Measurements from ENCODE around the gene SMIM24.

SMIM24 gene

GRCh38 chr19:3465552-3465951 lies 14.8 kb downstream of the SMIM24 start:
- no peak overlapping the region for H3K4me3 ChIP-seq (ENCODE audit: low read length)
- no peak for TF ChIP-seq ZNF274 (IDR thresholded peaks at IDR 0.05; ENCODE audit: low read depth, low read length)

GRCh38 chr19:3464587-3465235 lies 15.6 kb downstream of the SMIM24 start:
- H3K4me3 ChIP-seq (ENCODE audit: low read length) = no peak overlapping the region
- TF ChIP-seq ZNF274 (IDR thresholded peaks at IDR 0.05; ENCODE audit: low read depth, low read length) = no peak

DNA sequence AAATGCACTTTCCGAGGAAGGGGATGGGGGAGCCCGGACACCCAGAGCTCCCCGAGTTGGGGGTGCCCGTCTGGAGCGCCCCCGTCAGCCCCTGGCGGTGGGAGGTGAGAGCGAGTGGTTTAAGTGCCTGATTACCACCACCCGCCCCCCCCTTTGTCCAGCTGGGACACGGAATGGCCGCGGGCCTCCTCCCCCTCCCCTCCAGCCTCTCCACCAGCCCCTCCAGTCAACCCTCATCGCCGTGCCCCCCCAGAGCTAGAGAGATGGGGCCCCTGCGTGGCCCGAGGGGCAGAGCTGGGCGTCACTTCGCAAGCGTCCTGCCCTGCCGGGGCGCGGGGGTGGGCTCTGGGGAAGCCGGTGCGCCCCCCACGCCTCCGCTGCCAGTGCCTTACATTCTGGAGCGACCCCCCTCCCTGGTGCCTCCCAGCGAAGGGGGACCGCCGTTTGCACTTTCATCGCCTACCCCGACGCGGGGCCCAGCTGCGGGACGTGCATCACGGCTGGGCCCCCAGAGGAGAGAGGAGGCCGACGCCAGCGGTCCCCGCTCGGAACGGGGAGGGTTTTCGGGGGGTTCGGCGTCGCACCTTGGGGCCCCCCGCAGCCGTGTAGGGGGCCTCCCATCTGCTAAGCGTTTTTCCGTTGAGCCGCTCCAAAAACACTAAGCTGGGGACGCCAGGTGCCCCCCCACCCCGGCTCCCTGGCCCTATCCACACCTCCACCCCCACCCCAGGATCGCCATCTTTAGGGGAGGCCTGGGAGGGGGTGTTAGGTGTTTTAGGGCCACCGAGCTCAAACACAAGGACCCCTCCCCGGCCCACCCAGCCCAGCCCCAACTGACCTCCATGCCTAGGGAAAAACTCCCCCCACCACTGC lies 16.4 kb downstream of the SMIM24 start:
- H3K4me3 ChIP-seq (ENCODE audit: low read length) = no peak overlapping the region
- no peak for TF ChIP-seq ZNF274 (IDR thresholded peaks at IDR 0.05; ENCODE audit: low read depth, low read length)

DNA sequence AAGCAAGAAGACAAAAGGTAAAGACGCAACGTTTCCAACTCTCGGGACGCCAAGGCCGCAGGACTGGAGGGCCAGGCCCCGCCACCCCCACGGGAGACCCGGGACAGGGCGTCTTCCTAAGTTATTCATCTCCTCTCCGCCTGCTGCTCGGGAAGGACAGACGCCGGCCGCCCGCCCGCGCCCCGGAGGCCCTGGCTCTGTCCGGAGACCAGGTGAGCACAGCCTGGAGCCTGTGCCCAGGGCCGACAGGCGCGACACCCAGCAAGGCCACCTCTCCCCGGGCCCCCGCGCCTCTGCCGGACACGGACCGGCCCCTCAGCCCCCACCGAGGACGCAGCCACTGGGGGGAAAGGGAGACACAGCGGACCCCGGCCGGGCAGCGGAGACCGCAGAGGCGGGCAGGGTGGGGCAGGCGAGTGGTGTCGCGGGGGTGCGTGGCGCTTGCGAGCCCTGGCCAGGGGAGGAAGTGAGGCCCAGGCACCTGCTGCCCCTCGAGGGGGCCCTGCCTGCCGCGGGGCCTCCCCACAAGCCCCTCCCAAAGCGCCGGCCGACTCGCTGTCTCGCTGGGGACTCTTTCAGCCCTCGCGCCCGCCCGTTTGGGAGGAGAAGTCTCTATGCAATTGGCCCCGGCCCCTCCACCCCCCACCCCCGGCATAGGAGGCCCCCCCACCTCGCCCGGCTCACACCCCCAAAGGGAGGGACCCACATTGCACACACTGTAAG lies 17.2 kb downstream of the SMIM24 start:
- TF ChIP-seq ZNF274 (IDR thresholded peaks at IDR 0.05; ENCODE audit: low read depth, low read length) = no peak
- H3K4me3 ChIP-seq (ENCODE audit: low read length) = no peak overlapping the region

DNA sequence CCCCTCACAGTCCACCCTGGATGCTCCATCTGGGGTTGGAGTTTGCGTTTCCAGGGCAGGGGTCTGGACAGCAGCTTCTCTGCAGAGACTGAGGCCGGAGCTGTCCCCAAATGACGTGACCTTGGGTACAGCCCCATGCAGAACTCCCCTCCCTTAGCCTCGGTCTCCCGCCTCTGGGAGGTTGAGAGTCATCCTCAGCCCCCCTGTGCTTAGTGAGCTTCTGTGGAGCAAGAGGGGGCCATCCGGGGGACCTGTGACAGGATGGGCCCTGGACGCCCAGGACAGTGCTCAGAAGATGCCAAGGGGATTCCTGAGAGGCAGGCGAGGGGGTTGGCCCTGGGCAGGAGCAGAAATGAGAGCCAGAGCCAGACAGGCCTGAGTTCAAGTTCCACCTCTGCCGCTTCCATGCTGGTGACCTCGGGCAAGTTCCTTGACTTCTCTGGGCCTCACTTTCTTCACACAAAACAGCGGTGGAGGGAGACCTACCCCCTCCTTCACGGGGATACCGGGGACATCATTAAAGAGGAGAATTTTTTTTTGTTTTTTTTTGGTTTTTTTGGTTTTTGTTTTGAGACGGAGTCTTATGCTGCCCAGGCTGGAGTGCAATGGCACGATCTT lies 20.3 kb downstream of the SMIM24 start:
- no peak overlapping the region for H3K4me3 ChIP-seq (ENCODE audit: low read length)
- TF ChIP-seq ZNF274 (IDR thresholded peaks at IDR 0.05; ENCODE audit: low read depth, low read length) = no peak

- TF ChIP-seq ZNF274 (IDR thresholded peaks at IDR 0.05; ENCODE audit: low read depth, low read length) = no peak
- H3K4me3 ChIP-seq (ENCODE audit: low read length) = no peak overlapping the region
Measured at GRCh38 chr19:3459089-3459881, 21.0 kb downstream of the SMIM24 start.

DNA sequence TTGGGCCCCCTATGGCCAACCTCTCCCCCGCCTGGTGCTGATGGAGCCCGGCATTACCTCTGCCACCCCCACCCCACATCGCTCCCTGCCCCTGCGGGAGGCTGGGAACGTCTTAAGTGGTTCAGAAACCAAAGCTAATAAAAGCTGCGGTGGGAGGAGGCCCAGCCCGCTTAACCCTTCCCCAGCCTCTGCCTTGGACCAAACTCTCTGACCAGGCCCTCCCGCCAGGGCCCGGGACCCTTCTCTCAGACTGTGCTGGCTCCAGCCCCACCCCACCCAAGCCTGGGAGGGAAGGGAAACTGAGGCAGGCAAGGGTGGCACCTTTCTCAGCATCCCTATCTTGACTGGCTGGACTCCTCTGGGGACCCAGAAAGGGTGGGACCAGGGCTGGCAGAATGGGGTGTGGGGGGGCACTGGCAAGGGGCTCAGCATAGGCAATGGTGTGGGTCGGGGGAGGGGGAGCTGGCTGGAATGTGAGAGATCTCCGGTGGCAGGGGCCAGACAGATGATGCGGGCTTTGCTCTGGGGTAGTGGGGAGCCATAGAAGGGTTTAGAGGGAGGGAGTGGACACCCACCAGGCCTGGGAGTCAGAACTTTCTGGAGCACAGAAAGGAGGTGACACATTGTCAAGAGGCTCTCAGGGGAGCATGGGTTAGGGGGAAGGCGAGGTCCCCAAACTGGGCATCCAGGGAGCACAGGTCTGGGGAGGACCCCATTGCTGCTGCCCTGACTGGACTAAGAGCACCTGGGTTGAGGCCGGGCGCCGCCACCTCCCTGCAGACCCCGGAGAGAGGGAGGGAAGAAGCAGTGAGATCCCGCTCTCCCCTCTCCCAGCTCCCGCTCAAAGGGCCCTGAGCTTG lies 21.9 kb downstream of the SMIM24 start:
- H3K4me3 ChIP-seq (ENCODE audit: low read length) = no peak overlapping the region
- TF ChIP-seq ZNF274 (IDR thresholded peaks at IDR 0.05; ENCODE audit: low read depth, low read length) = no peak

- TF ChIP-seq ZNF274 (IDR thresholded peaks at IDR 0.05; ENCODE audit: low read depth, low read length) = no peak
- no peak overlapping the region for H3K4me3 ChIP-seq (ENCODE audit: low read length)
Measured at GRCh38 chr19:3457528-3458228, 22.6 kb downstream of the SMIM24 start.

DNA sequence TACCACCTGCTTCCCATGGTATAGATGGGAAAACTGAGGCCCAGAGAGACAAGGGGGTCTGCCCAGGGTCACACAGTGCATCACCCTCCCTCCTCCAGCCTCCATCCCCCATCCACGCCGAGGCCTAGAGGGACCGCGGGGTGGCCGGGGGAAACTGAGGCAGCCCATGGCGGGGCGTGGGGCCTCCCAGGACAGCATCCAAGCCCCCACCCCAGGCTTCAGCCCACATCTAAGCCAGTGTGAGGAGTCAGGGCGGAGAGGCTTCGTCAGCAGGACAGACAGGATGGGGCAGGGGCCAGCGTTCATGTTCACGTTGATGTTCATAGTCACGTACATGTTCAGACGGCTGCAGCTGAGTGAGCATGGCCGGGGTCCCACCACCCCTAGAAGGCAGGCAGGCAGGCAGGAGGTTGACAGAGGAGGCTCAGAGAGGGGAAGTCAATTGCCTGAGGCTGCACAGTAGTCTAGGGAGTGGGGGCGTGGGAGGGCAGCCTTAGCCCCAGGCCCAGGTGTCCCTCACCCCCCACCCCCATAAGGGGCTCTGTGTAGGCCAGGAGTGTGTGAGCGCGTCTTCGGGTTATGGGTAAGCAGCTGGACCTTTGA lies 23.3 kb downstream of the SMIM24 start:
- H3K4me3 ChIP-seq (ENCODE audit: low read length) = no peak overlapping the region

GRCh38 chr19:3455960-3456601 lies 24.2 kb downstream of the SMIM24 start:
- no peak for TF ChIP-seq ZNF274 (IDR thresholded peaks at IDR 0.05; ENCODE audit: low read depth, low read length)
- H3K4me3 ChIP-seq (ENCODE audit: low read length) = no peak overlapping the region

More for the DNA sequence above, 23.3 kb downstream of the SMIM24 start:
- no peak for TF ChIP-seq ZNF274 (IDR thresholded peaks at IDR 0.05; ENCODE audit: low read depth, low read length)

- no peak for TF ChIP-seq ZNF274 (IDR thresholded peaks at IDR 0.05; ENCODE audit: low read depth, low read length)
- no peak overlapping the region for H3K4me3 ChIP-seq (ENCODE audit: low read length)
Measured at GRCh38 chr19:3455393-3455955, 24.9 kb downstream of the SMIM24 start.
